HepG2 (cell line): ENCODE measurements around the gene ARMC2. TPM values are rescaled to one million over a fixed set of nuclear protein-coding genes. Genes with fewer than 3 reads are reported as not detected.

Experiments used
- ATAC-seq: fragments of 200-7000 bp; cut with Tn5 transposase; 3 replicates; pipeline ENCODE4 v1.9.1; 2020; ENCODE audit warnings: mild to moderate bottlenecking, moderate library complexity
- BruUV-seq: library from RNA; stranded (reverse); fragments of 400-500 nt; replicated peaks from 2 replicates; lab custom pipeline; 2021; lab: Mats Ljungman, UMichigan
- CTCF ChIA-PET: fragments of 300-600 bp; formaldehyde crosslinking; extraction: SDS; loops from one replicate; lab custom pipeline; 2021; ENCODE audit warnings: low total read pairs, inconsistent platforms, low intra/inter-chr PET ratio; lab: Yijun Ruan, JAX
- POLR2A ChIA-PET: fragments of 350-600 bp; sonication (Branson Sonifier 250); formaldehyde crosslinking; loops from one replicate; lab custom pipeline; 2020; ENCODE audit warnings: antibody characterized with exemption, inconsistent platforms; lab: Yijun Ruan, JAX
- DNase-seq: peaks from one replicate; pipeline ENCODE4 v3.0.0-alpha.2; 2015; ENCODE audit warnings: low spot score
- FAIRE-seq: peaks from 3 replicates; lab custom pipeline; 2011; peaks lifted over from hg19 to GRCh38; lab: Jason Lieb, UNC
- H2AFZ ChIP-seq: one replicate; pipeline ENCODE4 v1.6.1; 2011; ENCODE audit warnings: low read length, inconsistent platforms
- H3K27ac ChIP-seq: fragments of 300-600 bp; 3 replicates; pipeline ENCODE4 v1.8.0; 2011; ENCODE audit warnings: mixed run types, mild to moderate bottlenecking, mixed read lengths, low read length, inconsistent platforms; ENCODE audit not compliant: insufficient read depth; ENCODE audit errors: extremely low read length
- H3K27me3 ChIP-seq, 2 experiments: fragments of 200-600 bp in 1 of 2; 2 replicates in 1 of 2; 3 replicates in 1 of 2; pipeline versions ENCODE4 v1.6.0 to v1.8.0; 2011; ENCODE audit warnings: low read length in 2 of 2, mild to moderate bottlenecking in 2 of 2, moderate library complexity in 2 of 2, inconsistent platforms in 1 of 2; ENCODE audit not compliant: insufficient read depth in 2 of 2, control insufficient read depth in 1 of 2
- H3K36me3 ChIP-seq, 2 experiments: fragments of 200-600 bp in 1 of 2; replicated peaks in 1 of 2; 2 replicates in 1 of 2; 3 replicates in 1 of 2; pipeline versions ENCODE4 v1.5.1 to v1.8.0; 2011; ENCODE audit warnings: low read length in 2 of 2, inconsistent platforms in 1 of 2; ENCODE audit not compliant: insufficient read depth in 2 of 2, control insufficient read depth in 1 of 2
- H3K4me1 ChIP-seq: 2 replicates; pipeline ENCODE4 v1.5.1; 2012; ENCODE audit warnings: low read length, inconsistent platforms; ENCODE audit not compliant: insufficient read depth
- H3K4me2 ChIP-seq: 2 replicates; pipeline ENCODE4 v1.6.0; 2011; ENCODE audit warnings: low read depth, low read length, inconsistent platforms
- H3K4me3 ChIP-seq, 3 experiments: fragments of 200-600 bp in 1 of 3; sonication (generic), shearing (Covaris generic) in 1 of 3; replicated peaks in 1 of 3; 2 replicates each; pipeline ENCODE4 v1.5.1; 2011 to 2016; ENCODE audit warnings: low read length in 3 of 3, inconsistent platforms in 2 of 3, low read depth in 2 of 3, mild to moderate bottlenecking in 2 of 3, control low read depth in 1 of 3, mixed read lengths in 1 of 3; ENCODE audit not compliant: insufficient read depth in 1 of 3
- H3K79me2 ChIP-seq: one replicate; pipeline ENCODE4 v1.6.1; 2011; ENCODE audit warnings: low read length, inconsistent platforms; ENCODE audit not compliant: insufficient read depth
- H3K9ac ChIP-seq: 2 replicates; pipeline ENCODE4 v1.6.0; 2011; ENCODE audit warnings: mild to moderate bottlenecking, low read depth, low read length, inconsistent platforms; ENCODE audit not compliant: insufficient read depth
- H3K9me3 ChIP-seq: 2 replicates; pipeline ENCODE4 v1.5.1; 2012; ENCODE audit warnings: mild to moderate bottlenecking, low read length
- H4K20me1 ChIP-seq: 2 replicates; pipeline ENCODE4 v1.6.0; 2011; ENCODE audit warnings: inconsistent platforms, mild to moderate bottlenecking, low read length, moderate library complexity; ENCODE audit not compliant: insufficient read depth
- ATF1 ChIP-seq: IDR thresholded peaks from 2 replicates; pipeline ENCODE4 v1.6.1; 2016; ENCODE audit warnings: mild to moderate bottlenecking, control low read depth
- FOXK1 ChIP-seq: sonication (generic); formaldehyde crosslinking; IDR thresholded peaks from 2 replicates; pipeline ENCODE4 v1.4.0; 2020; ENCODE audit warnings: low read depth, missing genetic modification reagents, borderline replicate concordance
- PCBP1 ChIP-seq: fragments of 200-400 bp; formaldehyde crosslinking; IDR thresholded peaks from 2 replicates; pipeline ENCODE4 v1.6.1; 2017; ENCODE audit warnings: mild to moderate bottlenecking, low read depth, low read length, borderline replicate concordance
- UBTF ChIP-seq: sonication (generic); formaldehyde crosslinking; IDR thresholded peaks from 2 replicates; pipeline ENCODE4 v1.4.0; 2020; ENCODE audit warnings: mild to moderate bottlenecking, missing genetic modification reagents
- XBP1 ChIP-seq: sonication (generic); formaldehyde crosslinking; IDR thresholded peaks from 2 replicates; pipeline ENCODE4 v1.5.0; 2020; ENCODE audit warnings: missing genetic modification reagents
- ZBED4 ChIP-seq: sonication (generic); formaldehyde crosslinking; IDR thresholded peaks from 2 replicates; pipeline ENCODE4 v1.4.0; 2020; ENCODE audit warnings: missing genetic modification reagents, borderline replicate concordance
- ZNF333 ChIP-seq: sonication (generic); formaldehyde crosslinking; IDR thresholded peaks from 2 replicates; pipeline ENCODE4 v1.4.0; 2020; ENCODE audit warnings: mild to moderate bottlenecking, missing genetic modification reagents, borderline replicate concordance
- ZNF496 ChIP-seq: sonication (generic); formaldehyde crosslinking; IDR thresholded peaks from 2 replicates; pipeline ENCODE4 v1.8.1; 2023; ENCODE audit warnings: mild to moderate bottlenecking, moderate library complexity, missing genetic modification reagents; ENCODE audit not compliant: insufficient replicate concordance
- ZNF501 ChIP-seq: sonication (generic); formaldehyde crosslinking; IDR thresholded peaks from 2 replicates; pipeline ENCODE4 v1.5.1; 2020; ENCODE audit warnings: mild to moderate bottlenecking, moderate library complexity, missing genetic modification reagents
- WGBS: methylation state at CpG from one replicate; pipeline ENCODE4 v1.1.6; 2017; ENCODE audit warnings: low lambda C conversion rate; 5-methylcytosine and 5-hydroxymethylcytosine counted together
- in situ Hi-C: cut with HindIII; loops from 2 replicates; pipeline ENCODE4 v1.10.0; 2017; ENCODE audit warnings: low pct_unique_long_range_greater_than_20kb; ENCODE audit not compliant: extremely low pct_ligation_motif_present
- intact Hi-C: fragments of 100-400 bp; cut with micrococcal nuclease; formaldehyde crosslinking; loops from one replicate; pipeline ENCODE4 v1.10.0; 2022; ENCODE audit not compliant: unreplicated experiment
- polyA plus RNA-seq, 8 experiments: library from polyadenylated mRNA; depleted of rRNA in 3 of 8; stranded (reverse) in 7 of 8; unstranded in 1 of 8; fragments of >200 nt; fragmentation: Illumina TruSeq in 4 of 8; extraction: Trizol in 4 of 8; gene quantifications; 2 replicates each; pipeline versions ENCODE4 v1.2.1 to v1.2.3, GENCODE V29; 2011 to 2016; ENCODE audit warnings: low read depth in 4 of 8, missing spikeins in 1 of 8, mixed read lengths in 1 of 8; ENCODE audit not compliant: insufficient read depth in 1 of 8
- total RNA-seq, 5 experiments: library from RNA; depleted of rRNA; stranded (reverse); fragments of >200 nt; fragmentation: Illumina TruSeq; extraction: Trizol; gene quantifications; 2 replicates each; pipeline ENCODE4 v1.2.3, GENCODE V29; 2016; ENCODE audit warnings: low read depth in 1 of 5
- TF ChIP-seq, protein P1 (sequence below): IDR thresholded peaks from 2 replicates; pipeline ENCODE4 v1.6.1; 2016; ENCODE audit warnings: missing genetic modification reagents, missing compliant biosample characterization

The ARMC2 gene
- total and polyA plus RNA-seq, 2 of the 13 experiments (the other 11 are each of a cell fraction or from before 2014, with no cell fraction given) = 1.4 to 3.2 TPM

GRCh38 chr6:108982154-108983113 is 134.2 kb downstream of the ARMC2 start:
- Histone ChIP-seq H3K4me1 (peaks cover 13% of the 10 kb centered on the region), H3K4me2 (no peak overlapping the region), H3K79me2 (no peaks in the 10 kb centered on the region), H4K20me1 (no peaks in the 10 kb centered on the region), H3K9ac (no peak overlapping the region), H2AFZ (no peak overlapping the region), H3K27ac (no peak overlapping the region), H3K9me3 (no peaks in the 10 kb centered on the region), H3K27me3 (no peaks in the 10 kb centered on the region), H3K36me3 (peaks cover 0 to 8% of the 10 kb centered on the region in 2 experiments; a peak in 2 of 5 replicates), H3K4me3 (no peak overlapping the region)
- intact Hi-C loops = no loop called here
- 94% methylated on average over 10 of the region's 10 CpGs for WGBS
- ChIA-PET CTCF (no interaction called here), POLR2A (no interaction called here)
- BruUV-seq = no TSS peak
- in situ Hi-C loops = no loop called here
- TF ChIP-seq ZNF501 (no peak), ZNF496 (no peak), ATF1 (no peak), ZNF333 (CRISPR knock-in tag) (no peak)
- TF ChIP-seq, protein P1, sequence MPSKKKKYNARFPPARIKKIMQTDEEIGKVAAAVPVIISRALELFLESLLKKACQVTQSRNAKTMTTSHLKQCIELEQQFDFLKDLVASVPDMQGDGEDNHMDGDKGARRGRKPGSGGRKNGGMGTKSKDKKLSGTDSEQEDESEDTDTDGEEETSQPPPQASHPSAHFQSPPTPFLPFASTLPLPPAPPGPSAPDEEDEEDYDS (CRISPR knock-in tag) = no peak
- FAIRE-seq = peak; percentile 4
- DNase-seq = no peak
- ATAC-seq = no peak

- intact Hi-C loops = no loop called here
- DNase-seq (no peak), ATAC-seq (no peak), FAIRE-seq (no peak)
- Histone ChIP-seq H3K27ac (no peak overlapping the region), H3K27me3 (no peaks in the 10 kb centered on the region), H3K4me1 (peaks cover 11% of the 10 kb centered on the region), H3K9ac (no peak overlapping the region), H3K36me3 (peaks cover 1 to 11% of the 10 kb centered on the region in 2 experiments; a peak in 4 of 5 replicates), H3K4me3 (no peak overlapping the region), H3K79me2 (no peaks in the 10 kb centered on the region), H3K4me2 (no peak overlapping the region), H4K20me1 (no peaks in the 10 kb centered on the region), H3K9me3 (no peaks in the 10 kb centered on the region), H2AFZ (no peak overlapping the region)
- CTCF ChIA-PET = no interaction called here
- POLR2A ChIA-PET = no interaction called here
- 31% methylated on average over 1 of the region's 1 CpG for WGBS
- BruUV-seq = no TSS peak
- in situ Hi-C loops = no loop called here
- TF ChIP-seq XBP1 (no peak), PCBP1 (no peak), UBTF (CRISPR knock-in tag) (no peak), ZBED4 (no peak), FOXK1 (CRISPR knock-in tag) (no peak)
Measured at GRCh38 chr6:108983151-108983550, 134.9 kb downstream of the ARMC2 start.
